HG02885 (cell line): ENCODE results near the gene TMEM169.
A peak's percentile ranks its signal among the peaks of the same experiment; 100 is the strongest.
"Not testable (repeated sequence)": the region's sequence is repeated elsewhere in the genome, so short reads cannot be mapped to it uniquely, and the experiment has no call there.

Experiments
- ATAC-seq: cut with Tn5 transposase; IDR thresholded peaks from one replicate; pipeline ENCODE4 v1.9.1; 2021; ENCODE audit warnings: mild to moderate bottlenecking; ENCODE audit not compliant: unreplicated experiment, poor library complexity

TMEM169 gene

DNA sequence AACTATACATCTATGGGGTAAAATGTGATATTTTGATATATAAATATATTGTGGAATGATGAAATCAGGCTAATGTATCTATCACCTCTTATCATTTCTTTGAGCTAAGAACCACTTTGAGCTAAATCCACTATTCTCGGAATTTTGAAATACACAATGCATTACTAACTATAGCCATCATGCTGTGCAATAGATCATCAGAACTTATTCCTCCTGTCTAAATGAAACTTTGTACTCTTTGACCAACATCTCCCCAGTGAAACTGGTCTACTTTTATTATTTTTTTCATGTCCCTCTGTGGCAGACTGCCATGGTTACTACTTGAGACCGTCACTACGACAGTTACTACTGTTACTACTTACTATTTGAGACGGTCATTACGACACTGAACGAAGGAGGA lies 11.5 kb upstream of the TMEM169 start:
- no peak for ATAC-seq

DNA sequence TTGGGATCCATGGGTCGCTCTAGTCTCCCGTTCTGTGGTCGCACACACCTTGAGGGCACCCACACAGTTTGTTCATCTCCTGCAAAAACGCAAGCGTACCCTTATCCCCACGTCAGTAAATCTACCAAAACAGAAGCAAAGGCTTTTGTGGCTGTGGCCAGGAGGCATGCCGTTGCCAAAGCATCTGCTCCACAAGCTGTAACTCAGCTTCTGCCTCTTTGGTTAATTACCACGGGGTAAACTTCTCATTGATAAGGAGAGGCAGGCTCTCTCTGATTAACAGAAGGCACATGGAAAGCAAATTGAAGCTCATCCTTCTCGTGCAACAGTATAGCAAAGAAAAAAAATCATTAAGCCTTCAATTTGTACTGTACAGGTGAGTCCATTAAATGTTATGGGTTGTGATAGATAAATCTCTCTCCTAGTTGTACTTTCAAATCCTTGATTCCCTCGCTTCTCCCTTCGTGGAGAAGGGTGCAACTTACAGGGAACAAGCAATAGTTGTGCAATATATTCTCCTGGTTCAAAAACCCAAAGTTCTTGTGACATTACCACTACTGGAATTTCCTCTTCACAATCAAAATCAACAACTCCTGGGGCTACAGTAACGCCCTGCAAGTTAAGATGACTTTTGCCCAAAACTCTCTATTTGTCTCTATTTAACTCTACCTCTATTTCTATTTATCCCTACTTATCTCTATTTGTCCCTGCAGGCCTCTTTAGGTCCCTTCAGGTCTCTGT lies 10.4 kb upstream of the TMEM169 start:
- ATAC-seq, result no peak

DNA sequence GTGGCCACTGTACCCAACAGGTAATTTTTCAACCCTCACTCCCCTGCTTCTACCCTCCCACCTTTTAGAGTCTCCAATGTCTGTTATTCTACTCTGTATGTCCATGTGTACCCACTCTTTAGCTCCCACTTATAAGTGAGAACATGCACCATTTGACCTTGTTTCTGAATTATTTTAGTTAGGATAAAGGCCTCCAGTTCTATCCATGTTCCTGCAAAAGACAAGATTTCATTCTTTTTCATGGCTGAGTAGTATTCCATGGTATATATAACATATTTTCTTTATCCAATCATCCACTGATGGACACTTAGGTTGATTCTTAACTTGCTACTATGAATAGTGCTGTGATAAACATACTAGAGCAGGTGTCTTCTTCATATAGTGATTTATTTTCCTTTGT lies 9.2 kb upstream of the TMEM169 start:
- ATAC-seq, result no peak

DNA sequence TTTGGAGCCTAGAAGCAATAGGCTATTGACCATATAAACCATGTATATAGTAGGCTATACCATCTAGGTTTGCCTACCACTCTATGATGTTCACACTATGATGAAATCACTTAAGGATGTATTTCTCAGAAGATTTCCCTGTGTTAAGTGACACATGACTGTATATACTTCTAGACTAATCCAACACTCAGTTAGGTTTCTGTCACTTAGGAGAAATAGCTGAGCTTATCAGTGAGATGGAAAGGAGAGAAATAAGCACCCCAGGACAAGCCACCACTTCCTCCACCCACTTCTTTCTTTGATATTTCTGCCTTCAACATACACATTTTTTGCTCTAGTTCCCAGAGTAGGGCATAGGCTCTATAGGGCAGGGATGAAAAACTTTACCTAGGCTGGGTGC lies 7.9 kb upstream of the TMEM169 start:
- ATAC-seq, result no peak

DNA sequence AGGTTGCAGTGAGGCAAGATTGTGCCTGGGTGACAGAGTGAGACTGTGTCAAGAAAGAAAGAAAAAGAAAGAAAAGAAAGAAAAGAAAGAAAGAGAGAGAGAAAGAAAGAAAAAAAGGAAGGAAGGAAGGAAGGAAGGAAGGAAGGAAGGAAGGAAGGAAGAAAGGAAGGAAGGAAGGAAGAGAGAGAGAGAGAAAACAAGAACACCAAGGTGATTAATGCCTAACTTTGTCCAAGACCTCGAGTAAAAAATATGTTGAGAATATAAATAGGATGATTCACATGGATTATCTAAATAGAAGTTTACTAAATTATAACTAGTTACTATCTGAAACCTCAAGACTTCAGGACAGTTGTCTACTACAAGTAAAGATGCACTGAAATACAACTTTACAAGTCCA lies 7.3 kb upstream of the TMEM169 start:
- ATAC-seq, result no peak

DNA sequence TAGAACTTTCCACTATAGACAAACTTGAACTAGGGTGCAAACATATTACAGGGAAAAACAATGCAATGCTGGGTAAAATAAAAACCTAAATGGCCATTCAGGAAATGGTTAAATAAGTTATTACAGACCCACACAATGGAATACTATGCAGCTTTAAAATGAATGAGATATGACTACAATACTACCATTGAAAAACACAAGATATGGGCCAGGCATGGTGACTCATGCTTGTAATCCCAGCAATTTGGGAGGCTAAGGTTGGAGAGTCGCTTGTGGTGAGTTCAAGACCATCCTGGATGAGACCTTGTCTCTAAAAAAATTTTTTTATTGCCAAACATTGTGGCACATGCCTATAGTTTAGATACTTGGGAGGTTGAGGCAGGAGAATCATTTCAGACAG lies 6.9 kb upstream of the TMEM169 start:
- ATAC-seq, result no peak

DNA sequence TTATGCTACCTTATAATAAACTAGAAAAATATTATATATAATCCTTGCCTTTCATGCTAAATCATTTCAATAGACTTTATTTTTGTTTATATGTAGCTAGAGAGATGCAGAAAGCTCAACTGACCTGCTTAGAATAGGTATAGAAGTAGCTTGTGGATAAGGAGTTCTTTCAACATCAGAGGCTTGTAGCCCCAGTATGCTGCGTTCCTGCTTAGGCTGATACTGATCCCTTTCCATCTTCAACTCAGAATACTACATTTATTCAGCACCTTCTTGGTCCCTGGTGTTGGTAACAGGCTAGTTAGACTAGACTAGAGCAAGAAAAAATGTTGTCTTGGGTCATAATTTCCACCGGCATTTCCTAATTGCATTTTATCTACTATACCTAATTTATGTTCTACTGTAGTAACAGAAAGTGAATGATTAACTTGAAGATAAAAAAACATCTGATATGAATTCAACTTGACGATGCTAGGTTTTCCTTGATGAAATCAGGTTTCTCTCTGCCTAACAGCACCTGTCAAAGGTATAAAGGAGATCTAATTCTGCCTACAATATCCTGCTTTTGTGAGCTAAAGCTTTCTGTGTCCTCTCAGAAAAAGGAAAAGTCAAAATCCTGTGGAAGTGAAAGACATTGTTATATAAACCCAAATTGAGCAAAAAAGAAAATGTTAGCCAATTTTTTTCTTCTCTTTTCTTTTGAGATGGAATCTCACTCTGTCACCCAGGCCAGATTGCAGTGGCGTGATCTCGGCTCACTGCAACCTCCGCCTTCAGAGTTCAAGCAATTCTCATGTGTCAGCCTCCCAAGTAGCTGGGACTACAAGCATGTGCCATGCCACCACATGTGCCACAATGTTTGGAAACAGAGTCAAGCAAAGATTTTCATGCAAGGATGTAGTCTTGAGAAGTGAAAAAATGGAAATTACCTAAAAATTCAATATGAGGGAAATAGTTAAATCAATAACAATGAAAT lies 5.9 kb upstream of the TMEM169 start:
- no peak for ATAC-seq

DNA sequence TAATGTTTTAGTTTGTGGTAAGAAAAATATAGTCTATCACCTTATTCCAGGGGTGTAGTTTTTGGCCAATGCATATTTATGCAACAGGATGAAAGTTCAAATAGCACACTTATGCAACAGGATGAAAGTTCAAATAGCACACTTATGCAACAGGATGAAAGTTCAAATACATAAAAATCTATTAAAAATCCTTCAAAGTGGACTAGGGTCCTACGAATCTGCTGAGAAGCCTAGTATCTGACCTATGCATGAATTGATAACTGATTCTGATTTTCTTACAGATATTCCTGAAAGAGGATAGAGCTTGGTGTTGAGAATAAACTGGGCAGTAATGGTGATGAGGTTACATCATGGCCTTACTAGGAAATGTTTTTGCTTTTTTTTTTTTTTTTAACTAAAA lies 2.9 kb upstream of the TMEM169 start:
- no peak for ATAC-seq

DNA sequence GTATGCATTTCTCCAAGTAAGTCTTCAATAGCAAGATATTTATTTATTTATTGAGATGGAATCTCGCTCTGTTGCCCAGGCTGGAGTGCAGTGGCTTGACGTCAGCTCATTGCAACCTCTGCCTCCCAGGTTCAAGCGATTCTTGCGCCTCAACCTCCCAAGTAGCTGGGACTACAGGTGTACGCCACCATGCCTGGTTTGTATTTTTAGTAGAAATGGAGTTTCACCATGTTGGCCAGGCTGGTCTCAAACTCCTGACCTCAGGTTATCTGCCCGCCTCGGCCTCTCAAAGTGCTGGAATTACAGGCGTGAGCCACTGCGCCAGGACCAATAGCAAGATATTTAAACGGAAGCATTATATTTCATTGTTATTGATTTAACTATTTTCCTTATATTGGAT lies 1.7 kb upstream of the TMEM169 start:
- not testable (repeated sequence) for ATAC-seq

DNA sequence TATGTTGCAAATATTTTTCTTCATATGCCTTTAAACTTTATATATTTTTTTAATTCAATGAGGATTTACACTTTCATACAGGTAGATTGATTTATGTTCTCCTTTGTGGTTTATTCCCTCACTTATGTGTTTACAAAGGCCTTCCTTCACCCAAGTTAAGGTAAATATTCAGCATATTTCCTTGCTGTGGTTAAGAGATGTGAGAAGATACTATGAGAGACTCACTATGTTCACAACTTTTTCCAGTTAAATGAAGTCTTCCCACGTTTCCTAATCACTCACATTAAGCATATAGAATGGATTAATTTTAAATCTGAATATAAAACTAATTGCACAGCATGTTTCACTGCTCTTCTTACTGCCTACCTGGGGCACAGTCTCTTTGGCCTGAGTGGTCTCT lies 707 bp upstream of the TMEM169 start:
- ATAC-seq, result no peak

DNA sequence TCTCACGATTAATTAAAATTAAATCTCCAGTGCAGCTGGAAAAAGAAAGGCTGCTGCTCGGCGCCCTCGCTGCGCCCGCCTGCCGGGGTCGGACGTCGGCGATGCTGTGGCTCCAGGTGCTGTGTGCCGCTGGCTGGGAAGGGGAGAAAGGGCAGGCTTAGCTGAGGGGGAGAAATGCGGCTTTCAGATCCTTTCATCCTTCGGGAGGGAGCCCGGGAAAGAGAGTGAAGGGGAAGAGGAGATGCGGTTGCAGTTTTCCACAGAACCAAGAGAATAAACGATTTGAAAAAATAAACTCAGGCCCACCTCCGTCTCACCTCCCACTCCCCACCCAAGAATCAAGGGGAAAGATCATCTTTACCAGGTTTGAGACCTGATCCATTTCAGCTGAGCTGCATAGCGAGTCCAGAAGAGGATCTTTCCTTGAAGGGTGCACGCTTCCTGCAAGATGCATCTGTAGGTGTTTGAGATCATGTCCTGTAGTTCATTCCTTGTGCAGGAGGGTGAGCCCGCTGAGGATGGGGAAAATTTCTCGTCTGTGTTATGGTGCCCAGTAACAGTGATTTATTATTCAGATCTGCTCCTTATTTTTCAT lies 495 bp downstream of the TMEM169 start:
- ATAC-seq, result peak; percentile 11

DNA sequence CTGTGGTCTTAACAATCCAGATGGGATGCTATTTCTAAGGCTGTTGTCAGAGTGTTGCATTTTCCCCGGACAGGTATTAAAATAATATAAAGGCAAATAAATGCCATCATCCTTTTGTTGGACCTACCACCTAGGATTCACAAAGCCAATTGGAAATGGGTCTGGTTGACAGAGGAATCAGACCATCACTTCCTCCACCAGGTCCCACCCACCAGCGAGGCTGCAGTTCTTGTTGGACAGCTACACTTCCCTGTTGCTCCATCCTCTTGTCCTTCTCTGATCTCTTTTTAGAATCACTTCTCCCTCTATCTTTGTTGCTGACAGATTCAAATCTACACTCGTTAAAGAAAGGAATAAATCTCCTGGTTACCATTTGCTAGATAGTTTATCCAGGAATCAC lies 1.1 kb downstream of the TMEM169 start:
- no peak for ATAC-seq

DNA sequence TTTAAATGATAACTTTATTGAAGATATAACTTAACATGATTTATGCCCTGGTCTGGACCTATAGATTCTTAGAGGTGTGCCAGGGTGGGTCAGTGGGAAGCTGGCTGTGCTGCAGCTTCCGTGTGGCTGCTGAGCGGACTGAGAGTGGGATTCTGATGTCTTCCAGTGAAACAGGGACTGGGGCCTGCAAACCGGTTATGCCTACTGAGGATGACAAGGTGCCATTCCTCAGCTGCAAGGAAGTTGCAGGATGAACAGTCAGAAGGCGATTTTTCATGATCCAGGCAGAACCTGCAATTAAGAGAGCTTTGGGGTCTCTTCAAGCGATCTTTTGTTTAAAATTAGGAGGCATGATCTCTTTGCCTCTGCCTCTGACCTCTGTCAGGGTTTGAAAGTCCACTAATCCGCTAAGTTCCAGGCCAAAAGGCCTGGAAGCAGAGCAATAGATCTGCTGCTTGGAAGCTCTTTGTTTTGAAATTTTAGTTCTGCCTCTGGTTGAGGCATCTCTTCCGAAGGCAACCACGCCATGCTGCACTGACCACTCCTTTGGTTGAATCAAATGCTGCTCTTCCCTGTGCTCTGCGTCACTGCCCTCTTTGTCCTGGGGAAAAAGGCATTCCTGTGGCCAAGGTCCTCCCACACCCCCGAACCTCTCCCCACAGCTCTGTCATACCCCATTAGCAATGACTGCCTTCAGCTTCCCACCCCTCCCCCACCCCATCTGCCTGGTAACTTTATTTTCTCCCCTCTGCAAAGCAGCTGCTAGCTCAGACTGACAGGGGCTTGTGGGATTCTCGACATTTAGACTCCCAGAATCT lies 2.0 kb downstream of the TMEM169 start:
- ATAC-seq, result no peak

DNA sequence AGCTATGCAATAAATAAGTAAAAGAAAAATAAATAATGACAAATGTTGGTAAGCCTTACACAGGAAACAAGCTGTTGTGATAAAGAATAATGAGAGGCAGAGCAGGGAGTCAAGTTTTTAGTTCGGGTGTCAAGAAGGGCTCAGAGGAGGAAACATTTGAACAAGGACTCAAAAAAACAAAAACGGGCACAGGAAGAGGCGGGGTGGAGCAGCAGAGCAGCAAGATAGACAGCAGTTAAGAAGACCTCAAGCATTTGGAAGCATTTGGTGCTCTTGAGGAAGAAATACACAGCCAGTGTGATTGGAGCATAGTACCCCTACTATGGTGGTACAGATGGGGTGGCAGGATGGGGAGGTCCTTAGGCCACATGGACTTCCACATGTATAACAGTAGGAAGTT lies 2.8 kb downstream of the TMEM169 start:
- no peak for ATAC-seq

DNA sequence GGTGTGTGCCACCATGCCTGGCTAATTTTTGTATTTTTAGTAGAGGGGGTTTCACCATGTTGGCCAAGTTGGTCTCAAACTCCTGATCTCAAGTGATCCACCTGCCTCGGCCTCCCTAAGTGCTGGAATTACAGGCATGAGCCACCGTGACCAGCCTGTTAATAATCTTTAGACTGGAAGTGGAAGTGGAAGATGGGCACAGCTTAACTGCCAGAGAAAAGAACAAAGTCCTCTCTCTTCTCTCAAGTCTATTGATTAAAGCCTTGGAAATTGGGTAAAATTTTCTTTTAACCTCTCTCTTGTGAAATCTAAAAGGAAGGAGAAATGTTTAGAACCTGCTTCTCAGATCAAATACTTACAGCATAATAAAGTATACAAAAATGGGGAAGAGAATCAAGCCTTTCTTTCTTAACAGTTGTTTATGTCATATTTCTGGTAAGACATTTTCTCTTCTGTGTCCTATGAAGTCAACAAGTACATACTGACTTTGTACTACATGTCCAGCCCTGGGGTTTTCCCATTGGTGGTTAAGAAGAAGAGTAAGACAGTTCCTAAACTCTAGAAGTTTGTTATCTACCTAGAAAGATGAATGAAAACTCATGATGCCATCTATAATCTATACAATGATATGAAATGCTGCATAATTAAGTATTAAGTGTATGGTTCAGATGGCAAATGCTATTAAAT lies 4.6 kb downstream of the TMEM169 start:
- no peak for ATAC-seq

DNA sequence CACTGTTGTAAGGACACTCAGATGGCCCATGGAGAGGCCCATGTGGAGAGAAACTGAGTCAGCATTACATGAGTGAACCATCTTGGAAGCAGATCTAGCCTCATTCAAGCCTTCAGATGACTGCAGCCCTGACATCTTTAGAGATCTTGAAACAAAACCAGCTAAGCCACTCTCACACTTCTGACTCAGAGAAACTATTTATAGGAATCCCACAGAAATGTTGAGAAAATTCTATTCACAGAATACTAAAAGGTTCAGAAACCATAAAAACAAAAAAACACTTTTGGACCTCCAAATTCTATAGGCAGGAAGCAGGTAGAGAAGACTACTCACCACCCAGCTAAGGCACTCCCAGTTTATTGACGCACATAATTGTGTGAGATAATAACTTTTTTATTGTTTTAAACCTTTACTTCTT lies 8.7 kb downstream of the TMEM169 start:
- ATAC-seq, result peak; percentile 71

DNA sequence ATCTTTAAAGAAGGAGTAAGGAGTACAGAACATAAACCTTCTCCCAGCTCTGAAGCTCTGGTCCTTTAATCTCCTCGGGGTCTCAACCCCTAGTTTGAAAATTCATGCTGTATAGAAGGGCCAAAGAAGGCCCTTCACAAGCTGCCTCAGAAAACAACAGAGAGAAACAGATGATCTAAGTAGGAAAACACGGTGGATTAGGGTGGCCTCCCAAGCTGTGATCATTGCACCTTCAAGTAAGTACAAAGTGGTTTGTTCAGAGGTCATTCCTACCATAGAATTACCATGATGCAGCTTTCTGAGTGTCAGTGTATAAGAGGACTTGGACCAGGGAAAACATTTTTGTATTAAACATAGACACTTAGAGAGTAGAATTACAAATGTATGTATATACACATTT lies 10.9 kb downstream of the TMEM169 start:
- ATAC-seq, result no peak

DNA sequence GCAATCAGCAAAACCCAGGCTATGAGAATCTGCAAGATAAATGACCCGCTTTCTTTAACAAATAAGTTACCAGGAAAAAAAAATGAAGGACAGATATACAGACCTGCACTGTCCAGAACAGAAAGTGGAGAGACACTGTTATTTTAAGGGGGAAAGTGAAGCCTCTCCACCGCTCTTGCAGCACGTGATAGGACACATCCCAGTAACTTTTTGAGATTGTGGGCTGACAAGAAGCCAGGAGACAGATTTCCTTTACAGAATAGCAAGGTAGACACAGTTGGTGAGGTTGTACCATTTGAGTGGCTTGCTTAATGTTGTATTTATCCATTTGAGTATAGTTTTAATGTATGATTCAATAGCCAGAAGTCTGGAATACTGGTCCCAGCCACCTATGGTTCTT lies 13.0 kb downstream of the TMEM169 start:
- no peak for ATAC-seq

DNA sequence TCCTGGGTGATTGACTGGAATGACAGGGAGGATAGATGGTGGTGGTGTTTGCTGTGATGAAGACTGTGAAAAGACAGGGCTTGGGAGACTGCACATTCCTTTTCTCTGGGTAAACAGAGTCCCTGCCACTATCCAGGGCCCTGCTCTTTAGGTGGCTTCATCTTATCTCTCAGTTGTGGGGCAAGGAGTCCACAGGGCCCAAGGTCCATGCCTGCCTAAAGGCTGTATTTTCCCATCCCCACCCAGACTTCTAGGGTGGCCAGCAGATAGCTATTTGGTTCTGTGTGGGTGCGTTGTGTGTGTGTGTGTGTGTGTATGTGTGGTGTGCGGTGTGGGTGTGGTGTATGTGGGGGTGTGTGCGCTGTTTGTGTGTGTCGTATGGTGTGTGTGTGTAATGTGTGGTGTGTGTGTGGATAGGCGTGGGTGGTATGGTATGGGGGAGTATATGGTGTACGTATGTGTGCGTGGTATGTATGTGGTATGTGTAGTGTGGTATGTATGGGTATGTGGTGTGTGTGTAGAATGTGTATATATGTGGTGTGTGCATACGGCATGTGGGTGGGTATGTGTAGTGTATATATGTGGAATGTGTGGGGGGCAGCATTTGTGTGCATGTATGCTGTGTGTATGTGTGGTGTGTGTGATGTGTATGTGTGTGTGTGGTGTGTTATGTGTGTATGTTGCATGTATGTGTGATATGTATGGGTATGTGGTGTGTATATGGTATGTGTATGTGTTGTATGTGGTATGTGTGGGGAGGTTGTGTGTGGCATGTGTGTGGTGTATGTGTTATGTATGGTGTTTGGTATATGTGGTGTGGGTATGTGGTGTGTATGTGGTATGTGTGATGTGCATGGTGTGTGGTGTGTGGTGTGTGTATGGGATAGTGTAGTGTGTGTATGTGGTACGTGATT lies 17.0 kb downstream of the TMEM169 start:
- no peak for ATAC-seq
